Measurements from ENCODE around the gene PCDHA1.

DNA sequence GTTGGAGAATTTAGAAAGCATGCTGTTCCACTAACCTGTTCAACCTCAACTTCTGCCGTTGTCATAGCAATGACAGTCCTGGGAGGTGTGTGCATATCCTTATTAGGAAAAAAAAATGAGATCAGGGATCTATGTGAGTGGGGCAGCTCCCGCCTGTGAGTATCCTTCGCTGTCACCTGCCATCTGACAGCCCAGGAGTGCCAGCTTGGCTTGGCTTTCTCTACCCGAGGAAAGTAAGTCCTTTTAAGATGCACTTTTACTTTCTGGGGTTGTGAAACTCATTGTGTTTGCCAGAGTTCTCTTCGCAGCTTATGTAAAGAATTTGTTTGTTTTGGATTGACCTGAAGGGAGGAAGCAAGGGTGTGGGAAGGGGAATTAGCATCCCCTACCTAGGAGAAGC lies 202.2 kb downstream of the PCDHA1 start:
- TF ChIP-seq CTCF (IDR thresholded peaks at IDR 0.05): no peak
- no peak for TF ChIP-seq POLR2A (IDR thresholded peaks at IDR 0.05)

Data from lower leg skin (tissue), 3 donors.